Measurements from ENCODE around the gene AKR1C1.
"Not testable (repeated sequence)": the region's sequence is repeated elsewhere in the genome, so short reads cannot be mapped to it uniquely, and the experiment has no call there.

AKR1C1 gene

DNA sequence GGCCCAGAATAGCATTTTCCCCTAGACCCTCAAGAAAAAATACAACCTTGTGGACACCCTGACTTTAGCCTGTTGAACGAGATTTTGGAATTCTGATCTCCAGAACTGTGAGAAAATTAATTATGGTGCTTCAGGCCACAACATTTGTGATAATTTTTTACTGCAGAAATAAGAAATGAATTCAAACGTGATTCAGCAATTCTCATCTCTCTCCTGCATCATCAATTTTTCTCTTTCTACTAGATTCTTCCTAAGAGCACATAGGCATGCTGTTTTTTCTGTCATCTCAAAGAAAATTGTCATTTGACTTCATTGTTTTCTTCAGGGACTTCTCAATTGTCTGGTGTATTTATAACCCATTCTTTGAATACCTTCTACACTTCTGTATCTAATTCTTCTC is 49.4 kb downstream of the AKR1C1 start:
- TF ChIP-seq POLR2AphosphoS5 (IDR thresholded peaks at IDR 0.05; ENCODE audit: low read depth, low read length) = no peak
- no peak for TF ChIP-seq POLR2A (IDR thresholded peaks at IDR 0.05; ENCODE audit: low read depth, low read length)
- no peak for TF ChIP-seq TAF1 (IDR thresholded peaks at IDR 0.05; ENCODE audit: borderline replicate concordance, low read depth, low read length)
- DNase-seq (ENCODE audit: insufficient read length) = no peak
- no peak for FAIRE-seq

DNA sequence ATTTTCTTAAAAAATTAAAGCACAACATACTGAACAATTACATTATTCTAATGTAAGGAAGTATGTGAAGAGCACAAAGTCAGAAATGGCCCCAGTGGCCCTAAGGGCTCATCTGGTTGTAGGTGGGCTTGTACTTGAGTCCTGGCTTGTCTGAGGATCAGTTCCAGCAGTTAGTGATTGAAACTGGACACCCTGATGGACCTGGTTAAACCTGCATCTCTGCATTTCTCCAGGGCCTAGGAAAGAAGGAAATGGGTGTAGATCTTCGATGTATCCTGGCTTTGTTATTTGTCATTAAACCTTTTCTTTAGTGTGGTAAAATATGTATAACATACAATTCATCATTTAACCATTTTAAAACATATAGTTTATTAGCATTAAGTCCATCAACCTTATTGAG is 50.2 kb downstream of the AKR1C1 start:
- DNase-seq (ENCODE audit: insufficient read length) = no peak
- FAIRE-seq = no peak
- TF ChIP-seq POLR2A (IDR thresholded peaks at IDR 0.05; ENCODE audit: low read depth, low read length) = no peak
- TF ChIP-seq POLR2AphosphoS5 (IDR thresholded peaks at IDR 0.05; ENCODE audit: low read depth, low read length) = no peak

DNA sequence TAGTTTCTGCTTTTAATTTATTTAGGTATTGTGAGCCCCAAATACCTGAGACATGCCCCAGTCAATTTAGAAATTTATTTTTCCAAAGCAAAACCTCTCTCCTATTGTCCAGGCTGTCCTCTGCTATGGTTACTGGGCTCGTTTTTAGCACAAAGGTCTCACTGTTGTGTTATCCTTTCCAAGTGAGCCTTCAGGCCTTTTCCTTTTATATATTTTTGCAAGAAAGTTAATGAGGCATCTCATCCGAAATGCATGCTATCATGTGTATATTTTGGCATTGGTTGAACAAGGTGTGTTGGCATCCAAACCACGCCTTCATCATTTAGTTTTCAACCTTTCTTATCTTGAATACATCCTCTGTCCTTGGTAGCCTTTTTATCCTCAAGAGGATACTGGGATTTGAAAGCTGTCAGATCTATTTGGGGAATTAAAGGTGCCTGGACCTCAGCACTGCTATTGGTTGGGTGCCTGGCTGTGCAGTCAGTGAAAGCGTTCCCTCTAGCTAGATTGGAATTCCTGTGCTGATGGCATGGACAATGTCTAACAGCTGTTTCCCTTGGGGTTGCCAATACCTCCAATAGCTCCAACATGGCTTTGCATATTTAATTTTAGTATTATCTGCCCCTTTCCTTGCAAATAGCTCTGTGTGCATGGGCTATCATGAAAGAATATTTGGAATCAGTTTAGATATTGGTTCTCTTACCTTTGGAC is 51.1 kb downstream of the AKR1C1 start:
- DNase-seq (ENCODE audit: insufficient read length); FAIRE-seq: not testable (repeated sequence)

DNA sequence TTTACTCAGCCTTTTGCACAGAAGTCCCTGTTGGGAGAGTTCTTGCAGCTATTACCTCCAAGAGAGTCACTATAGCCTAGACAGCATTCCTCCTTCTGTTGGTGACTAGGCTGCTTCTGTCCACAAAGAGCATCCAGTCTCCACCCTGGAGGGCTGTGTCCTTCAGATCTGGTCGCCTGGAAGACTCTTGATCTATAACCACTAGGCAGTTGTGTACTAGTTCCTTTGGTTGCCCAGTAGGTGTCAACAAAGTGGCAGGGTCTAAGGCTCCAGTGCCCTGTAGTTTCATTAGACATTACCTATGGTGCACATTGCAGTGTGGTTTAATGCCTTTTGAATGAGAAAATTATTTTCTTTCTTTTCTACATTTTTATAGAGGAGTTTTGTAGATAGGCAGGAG is 51.7 kb downstream of the AKR1C1 start:
- DNase-seq (ENCODE audit: insufficient read length) (no peak), FAIRE-seq (no peak)
- TF ChIP-seq POLR2AphosphoS5 (IDR thresholded peaks at IDR 0.05; ENCODE audit: low read depth, low read length) (no peak), TAF1 (IDR thresholded peaks at IDR 0.05; ENCODE audit: borderline replicate concordance, low read depth, low read length) (no peak), POLR2A (IDR thresholded peaks at IDR 0.05; ENCODE audit: low read depth, low read length) (no peak)

DNA sequence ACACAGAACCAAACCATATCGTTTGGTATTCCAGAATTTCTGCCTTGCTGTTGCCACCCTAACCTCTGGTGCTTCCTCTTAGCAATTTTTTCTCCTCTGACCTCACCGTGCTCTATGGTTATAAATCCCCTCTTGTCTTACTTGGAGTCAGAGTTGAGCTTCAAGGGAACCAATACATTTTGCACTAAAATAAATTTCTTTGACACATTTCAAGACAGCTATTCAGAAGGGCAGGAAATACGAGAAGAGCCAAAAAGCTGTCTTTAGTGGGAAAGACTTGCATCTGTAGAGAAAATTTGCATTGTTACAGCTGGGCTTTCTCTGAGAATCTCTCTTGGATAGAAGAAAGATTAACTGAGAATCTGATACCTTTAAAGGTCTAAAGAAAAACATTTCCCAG is 54.9 kb downstream of the AKR1C1 start:
- FAIRE-seq (no peak), DNase-seq (ENCODE audit: insufficient read length) (no peak)
- TF ChIP-seq POLR2AphosphoS5 (IDR thresholded peaks at IDR 0.05; ENCODE audit: low read depth, low read length) (no peak), POLR2A (IDR thresholded peaks at IDR 0.05; ENCODE audit: low read depth, low read length) (no peak), TAF1 (IDR thresholded peaks at IDR 0.05; ENCODE audit: borderline replicate concordance, low read depth, low read length) (no peak)

DNA sequence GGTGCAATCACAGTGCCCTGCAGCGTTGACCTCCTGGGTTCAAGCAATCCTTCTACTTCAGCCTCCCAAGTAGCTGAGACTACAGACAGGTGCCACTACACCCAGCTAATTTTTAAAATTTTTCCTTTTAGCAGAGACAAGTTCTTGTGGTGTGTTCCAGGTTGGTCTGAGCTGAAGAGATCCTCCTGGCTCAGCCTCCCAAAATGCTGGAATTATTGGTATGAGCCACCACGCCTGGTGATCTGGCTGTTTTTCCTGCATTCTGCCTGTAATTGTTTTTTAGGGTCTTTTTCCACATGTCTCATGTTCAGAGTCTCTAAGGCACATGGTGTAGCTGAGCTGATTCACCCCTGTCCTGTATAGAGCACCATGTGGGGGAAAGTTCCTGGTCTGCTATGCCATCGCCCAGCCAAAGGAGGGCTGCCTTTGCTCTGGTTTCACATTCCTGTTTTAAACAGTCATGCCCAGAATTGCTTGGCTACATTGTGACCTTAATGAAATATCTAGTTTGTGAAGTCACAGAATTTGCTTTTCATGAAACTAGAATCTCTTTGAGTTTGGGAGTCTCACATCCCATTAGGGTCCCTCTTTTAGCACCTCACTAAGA is 55.6 kb downstream of the AKR1C1 start:
- not testable (repeated sequence) for DNase-seq (ENCODE audit: insufficient read length); FAIRE-seq

DNA sequence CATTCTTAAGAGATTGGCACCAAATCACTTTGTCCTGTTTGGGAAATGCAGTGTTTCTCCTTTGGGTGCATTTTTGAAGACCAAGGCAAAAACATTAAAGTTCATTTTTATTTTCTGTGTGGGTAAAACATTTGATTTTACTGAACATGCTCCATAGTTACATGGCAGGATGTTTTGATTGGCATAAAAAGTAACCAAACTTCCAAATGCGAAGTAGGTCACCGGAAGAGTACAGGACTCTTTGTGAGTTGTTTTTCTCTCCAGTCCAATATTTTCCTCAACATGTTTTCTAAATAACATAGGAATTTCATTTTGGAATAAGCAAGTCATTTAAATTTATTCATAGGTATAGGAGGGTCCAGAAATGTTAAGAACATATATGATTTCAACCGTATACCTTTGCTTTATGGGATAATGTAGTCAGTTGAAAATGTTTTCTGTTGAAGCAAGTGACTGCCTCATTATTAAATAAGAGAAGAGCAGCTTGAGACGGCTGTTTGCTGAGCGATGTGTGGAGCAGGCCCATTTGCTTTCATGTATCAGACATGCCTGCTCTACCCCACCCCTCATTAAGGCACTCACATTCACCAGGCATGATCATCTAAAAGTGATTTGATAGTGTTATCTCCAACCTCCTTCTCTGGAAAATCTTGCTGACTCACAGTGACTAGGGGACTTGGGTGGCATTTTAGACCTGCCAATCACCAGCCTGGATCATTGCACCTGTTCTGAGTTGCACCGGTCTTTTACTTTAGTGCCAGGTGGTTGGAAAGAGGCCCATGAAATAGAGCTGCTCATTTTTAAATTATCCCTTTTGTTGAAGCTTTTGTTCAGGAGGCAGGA is 56.8 kb downstream of the AKR1C1 start:
- FAIRE-seq; DNase-seq (ENCODE audit: insufficient read length): not testable (repeated sequence)

DNA sequence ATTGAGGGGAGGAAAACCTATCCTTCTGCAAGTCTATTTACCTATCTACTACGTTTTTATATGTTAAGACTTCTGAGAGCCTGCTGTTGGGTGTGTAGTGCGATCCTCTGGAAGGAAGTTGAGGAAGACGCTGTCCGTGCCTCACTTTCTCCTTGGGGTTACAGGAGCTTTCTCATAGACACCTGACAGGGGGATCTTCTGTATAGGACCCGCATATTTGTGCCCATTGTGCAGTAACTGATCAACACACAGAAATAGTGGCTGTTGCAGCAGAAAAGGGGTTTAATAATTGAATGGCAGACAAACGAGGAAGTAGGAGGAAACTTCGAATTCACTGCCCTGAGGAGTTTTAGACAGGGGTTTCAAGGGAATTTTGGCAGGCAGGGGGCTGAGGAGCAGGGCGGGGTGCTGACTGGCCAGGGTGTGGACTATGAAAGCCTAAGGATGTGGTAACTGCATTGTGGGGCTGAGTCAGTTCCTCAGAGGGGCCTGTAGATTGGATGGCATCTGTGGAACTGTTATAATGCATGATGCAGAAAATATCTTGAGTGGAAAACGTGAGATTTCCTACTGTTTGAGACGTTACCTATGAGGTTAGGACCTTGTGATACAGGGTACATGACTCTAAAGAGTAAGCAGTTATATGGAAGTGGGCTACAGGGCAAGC is 58.5 kb downstream of the AKR1C1 start:
- FAIRE-seq; DNase-seq (ENCODE audit: insufficient read length): not testable (repeated sequence)

DNA sequence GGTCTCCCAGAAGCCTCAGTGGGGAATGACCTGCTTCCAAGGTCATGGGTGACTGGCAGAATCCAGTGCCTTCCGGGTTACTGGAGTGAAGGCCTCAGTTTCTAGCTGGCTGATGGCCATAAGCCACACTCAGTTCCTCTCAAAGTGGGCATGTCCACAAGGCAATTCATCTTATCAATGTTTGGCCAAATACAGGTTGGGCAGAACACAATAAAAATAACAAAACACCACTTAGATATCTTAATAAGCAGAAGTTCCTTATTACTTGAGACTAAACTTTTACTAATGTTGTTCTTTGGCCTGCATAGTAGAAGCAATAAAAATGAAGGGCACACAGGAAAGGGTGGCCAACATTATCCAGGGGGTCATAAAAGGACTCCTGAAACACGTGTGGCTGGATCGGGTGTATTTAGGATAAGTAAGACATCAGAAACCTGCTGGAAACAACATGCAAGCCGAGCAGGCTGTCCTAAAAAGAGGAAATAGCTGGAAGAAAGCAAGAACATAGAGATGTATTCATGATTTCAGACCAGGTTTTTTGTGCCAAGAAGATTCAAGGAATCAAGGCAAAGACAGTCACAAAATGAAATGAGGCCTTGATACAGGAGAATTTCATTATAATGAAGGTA is 60.1 kb downstream of the AKR1C1 start:
- TF ChIP-seq POLR2AphosphoS5 (IDR thresholded peaks at IDR 0.05; ENCODE audit: low read depth, low read length) (no peak), TAF1 (IDR thresholded peaks at IDR 0.05; ENCODE audit: borderline replicate concordance, low read depth, low read length) (no peak), POLR2A (IDR thresholded peaks at IDR 0.05; ENCODE audit: low read depth, low read length) (no peak)
- no peak for FAIRE-seq
- DNase-seq (ENCODE audit: insufficient read length) = no peak

DNA sequence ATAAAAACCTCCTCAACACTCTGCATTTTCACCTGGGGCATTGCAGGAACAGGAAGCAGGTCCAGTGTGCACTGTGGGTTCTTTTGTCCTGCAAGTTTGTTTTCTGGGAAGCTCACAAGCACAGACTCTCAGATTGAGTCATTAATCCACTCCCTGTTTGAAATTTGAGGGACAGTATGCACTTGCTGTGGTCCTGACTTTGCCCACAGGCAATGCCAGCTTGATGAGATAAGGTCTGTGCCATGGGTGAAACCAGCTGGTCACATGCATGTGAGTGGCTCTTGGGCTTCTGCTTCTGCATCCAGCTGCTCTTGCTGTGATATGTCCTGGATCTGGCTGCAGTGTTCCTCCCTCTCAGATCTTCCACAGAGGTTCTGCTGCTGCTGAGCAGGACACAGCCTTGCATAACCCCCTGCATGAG is 62.3 kb downstream of the AKR1C1 start:
- DNase-seq (ENCODE audit: insufficient read length); FAIRE-seq: not testable (repeated sequence)

DNA sequence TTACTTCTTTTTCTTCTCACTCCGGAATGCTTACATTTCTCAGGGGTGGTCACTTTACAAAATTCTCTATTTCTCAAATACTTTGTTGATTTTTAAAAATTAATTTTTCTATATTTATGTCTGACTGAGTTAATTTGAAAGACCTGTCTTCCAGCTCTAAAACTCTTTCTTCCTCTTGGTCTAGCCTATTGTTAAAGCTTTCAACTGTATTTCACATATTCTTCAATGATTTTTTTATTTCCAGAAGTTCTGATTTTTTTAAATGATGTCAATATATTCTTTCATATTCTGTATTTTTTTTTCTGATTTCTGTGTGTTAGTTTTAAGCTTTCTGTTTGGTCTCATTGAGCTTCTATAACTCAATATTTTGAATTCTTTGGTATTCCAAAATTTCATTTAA is 67.8 kb downstream of the AKR1C1 start:
- FAIRE-seq (no peak), DNase-seq (ENCODE audit: insufficient read length) (no peak)
- TF ChIP-seq POLR2AphosphoS5 (IDR thresholded peaks at IDR 0.05; ENCODE audit: low read depth, low read length) = no peak
- TF ChIP-seq TAF1 (IDR thresholded peaks at IDR 0.05; ENCODE audit: borderline replicate concordance, low read depth, low read length) = no peak
- TF ChIP-seq POLR2A (IDR thresholded peaks at IDR 0.05; ENCODE audit: low read depth, low read length) = no peak

DNA sequence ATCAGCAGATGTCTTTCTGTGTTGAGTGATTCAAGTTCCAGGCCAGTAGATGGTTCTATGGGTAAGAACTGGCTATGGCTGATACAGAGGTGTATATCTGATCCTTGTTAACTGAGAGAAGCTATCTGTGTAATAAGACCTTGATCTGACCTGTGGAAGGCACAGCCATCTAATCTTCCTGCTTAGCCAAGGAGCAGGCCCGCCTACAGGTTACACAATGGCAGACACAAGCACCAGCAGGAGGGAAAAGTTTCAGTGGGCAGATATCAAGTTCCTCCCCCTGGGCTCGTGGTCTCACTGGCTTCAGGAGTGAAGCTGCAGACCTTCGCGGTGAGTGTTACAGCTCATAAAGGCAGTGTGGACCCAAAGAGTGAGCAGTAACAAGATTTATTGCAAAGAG is 68.4 kb downstream of the AKR1C1 start:
- DNase-seq (ENCODE audit: insufficient read length); FAIRE-seq: not testable (repeated sequence)

DNA sequence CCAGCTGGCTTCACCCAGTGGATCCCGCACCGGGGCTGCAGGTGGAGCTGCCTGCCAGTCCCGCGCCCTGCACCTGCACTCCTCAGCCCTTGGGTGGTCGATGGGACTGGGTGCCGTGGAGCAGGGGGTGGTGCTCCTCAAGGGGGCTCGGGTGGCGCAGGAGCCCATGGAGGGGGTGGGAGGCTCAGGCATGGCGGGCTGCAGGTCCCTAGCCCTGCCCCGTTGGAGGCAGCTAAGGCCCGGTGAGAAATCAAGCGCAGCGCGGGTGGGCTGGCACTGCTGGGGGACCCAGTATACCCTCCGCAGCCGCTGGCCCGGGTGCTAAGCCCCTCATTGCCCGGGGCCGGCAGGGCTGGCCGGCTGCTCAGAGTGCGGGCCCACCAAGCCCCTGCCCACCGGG is 69.2 kb downstream of the AKR1C1 start:
- not testable (repeated sequence) for FAIRE-seq; DNase-seq (ENCODE audit: insufficient read length)

Measured in GM12892 (cell line).